GM21360 (cell line): ENCODE data around the gene SLF1.
A peak's percentile ranks its signal among the peaks of the same experiment; 100 is the strongest.

Source experiments
- ATAC-seq: cut with Tn5 transposase; IDR thresholded peaks from one replicate; pipeline ENCODE4 v1.9.1; 2021; ENCODE audit warnings: mild to moderate bottlenecking, moderate library complexity; ENCODE audit not compliant: unreplicated experiment

The SLF1 gene

GRCh38 chr5:94707359-94707758, 88.9 kb downstream of the SLF1 start:
- ATAC-seq = no peak

GRCh38 chr5:94709277-94709676, 90.8 kb downstream of the SLF1 start:
- no peak for ATAC-seq

GRCh38 chr5:94711785-94712184, 93.3 kb downstream of the SLF1 start:
- no peak for ATAC-seq

- ATAC-seq = no peak
These were observed 97.3 kb downstream of the SLF1 start for GRCh38 chr5:94715768-94716167.

GRCh38 chr5:94725142-94725541, 106.7 kb downstream of the SLF1 start:
- no peak for ATAC-seq

- no peak for ATAC-seq
These were observed 113.0 kb downstream of the SLF1 start for GRCh38 chr5:94731471-94731870.

- ATAC-seq = no peak
These were observed 118.0 kb downstream of the SLF1 start for GRCh38 chr5:94736498-94736897.

GRCh38 chr5:94740286-94740685, 121.8 kb downstream of the SLF1 start:
- no peak for ATAC-seq

GRCh38 chr5:94742852-94743251, 124.4 kb downstream of the SLF1 start:
- ATAC-seq = no peak

GRCh38 chr5:94744906-94745305, 126.4 kb downstream of the SLF1 start:
- ATAC-seq = peak; percentile 29

GRCh38 chr5:94745786-94746730, 127.6 kb downstream of the SLF1 start:
- ATAC-seq = peak; percentile 79

GRCh38 chr5:94746731-94747124, 128.3 kb downstream of the SLF1 start:
- peak; percentile 44 for ATAC-seq
